ENCODE results near the gene CALM3.

The CALM3 gene

DNA sequence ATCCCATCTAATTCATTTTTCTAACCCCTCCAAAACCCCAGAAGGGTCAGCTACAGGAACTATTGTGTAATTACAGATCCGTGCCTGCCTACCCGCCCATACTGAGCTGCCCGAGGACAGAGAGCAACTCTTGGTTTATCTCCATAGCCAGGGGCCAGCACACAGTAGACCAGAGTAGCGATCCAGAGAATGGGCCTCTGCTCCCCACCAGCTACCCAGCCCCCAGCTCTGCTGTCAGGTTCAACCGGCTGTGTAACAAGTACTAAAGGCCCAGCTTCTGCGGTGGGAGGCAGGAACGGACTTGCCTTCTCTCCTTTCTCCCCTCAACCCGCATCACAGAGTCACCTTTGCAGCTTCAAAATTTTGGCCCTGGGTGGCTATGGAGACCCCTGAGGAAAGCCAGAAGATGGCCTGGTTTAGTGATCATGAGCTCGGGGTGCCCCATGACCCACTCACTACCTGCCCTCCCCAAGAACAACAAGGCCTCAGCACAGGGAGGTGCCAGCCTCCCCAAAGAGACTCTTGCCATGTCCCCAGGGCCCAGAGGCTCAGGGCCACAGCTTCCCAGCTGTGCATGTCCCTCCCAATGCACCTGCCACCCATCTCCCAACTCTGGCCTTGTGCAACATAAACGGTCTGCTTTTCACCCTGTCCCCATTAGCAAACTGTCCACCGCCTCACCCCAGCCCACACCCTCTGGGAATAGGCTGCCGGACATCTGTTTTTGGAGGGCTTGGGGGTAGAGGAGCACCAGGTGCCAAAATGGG, 5.7 kb downstream of the CALM3 start:
- Mint-ChIP-seq H3K36me3 (peaks cover 6% of the 10 kb centered on the region), H3K4me3 (no peak overlapping the region), H3K9me3 (ENCODE audit: low read depth) (no peaks in the 10 kb centered on the region), H3K27me3 (no peaks in the 10 kb centered on the region), H3K4me1 (ENCODE audit: low read depth) (peaks cover 52% of the 10 kb centered on the region), H3K27ac (peak overlapping the region; percentile 47)

- H3K27me3 Mint-ChIP-seq, result no peaks in the 10 kb centered on the region
- H3K36me3 Mint-ChIP-seq, result peaks cover 6% of the 10 kb centered on the region
- H3K27ac Mint-ChIP-seq, result peak overlapping the region; percentile 30
- H3K4me1 Mint-ChIP-seq (ENCODE audit: low read depth), result peaks cover 54% of the 10 kb centered on the region
- no peaks in the 10 kb centered on the region for H3K9me3 Mint-ChIP-seq (ENCODE audit: low read depth)
- no peak overlapping the region for H3K4me3 Mint-ChIP-seq
Observed at GRCh38 chr19:46607448-46607841, 6.3 kb downstream of the CALM3 start.

- H3K4me1 Mint-ChIP-seq (ENCODE audit: low read depth), result peaks cover 51% of the 10 kb centered on the region
- no peaks in the 10 kb centered on the region for H3K27me3 Mint-ChIP-seq
- no peaks in the 10 kb centered on the region for H3K9me3 Mint-ChIP-seq (ENCODE audit: low read depth)
- no peak overlapping the region for H3K27ac Mint-ChIP-seq
- H3K36me3 Mint-ChIP-seq, result peaks cover 6% of the 10 kb centered on the region
- no peak overlapping the region for H3K4me3 Mint-ChIP-seq
Observed at GRCh38 chr19:46608178-46608577, 7.0 kb downstream of the CALM3 start.

- Mint-ChIP-seq H3K27ac (peak overlapping the region; percentile 47), H3K4me3 (no peak overlapping the region), H3K36me3 (peaks cover 6% of the 10 kb centered on the region), H3K4me1 (ENCODE audit: low read depth) (peaks cover 49% of the 10 kb centered on the region), H3K27me3 (no peaks in the 10 kb centered on the region), H3K9me3 (ENCODE audit: low read depth) (no peaks in the 10 kb centered on the region)
Observed at GRCh38 chr19:46608581-46609345, 7.6 kb downstream of the CALM3 start.

DNA sequence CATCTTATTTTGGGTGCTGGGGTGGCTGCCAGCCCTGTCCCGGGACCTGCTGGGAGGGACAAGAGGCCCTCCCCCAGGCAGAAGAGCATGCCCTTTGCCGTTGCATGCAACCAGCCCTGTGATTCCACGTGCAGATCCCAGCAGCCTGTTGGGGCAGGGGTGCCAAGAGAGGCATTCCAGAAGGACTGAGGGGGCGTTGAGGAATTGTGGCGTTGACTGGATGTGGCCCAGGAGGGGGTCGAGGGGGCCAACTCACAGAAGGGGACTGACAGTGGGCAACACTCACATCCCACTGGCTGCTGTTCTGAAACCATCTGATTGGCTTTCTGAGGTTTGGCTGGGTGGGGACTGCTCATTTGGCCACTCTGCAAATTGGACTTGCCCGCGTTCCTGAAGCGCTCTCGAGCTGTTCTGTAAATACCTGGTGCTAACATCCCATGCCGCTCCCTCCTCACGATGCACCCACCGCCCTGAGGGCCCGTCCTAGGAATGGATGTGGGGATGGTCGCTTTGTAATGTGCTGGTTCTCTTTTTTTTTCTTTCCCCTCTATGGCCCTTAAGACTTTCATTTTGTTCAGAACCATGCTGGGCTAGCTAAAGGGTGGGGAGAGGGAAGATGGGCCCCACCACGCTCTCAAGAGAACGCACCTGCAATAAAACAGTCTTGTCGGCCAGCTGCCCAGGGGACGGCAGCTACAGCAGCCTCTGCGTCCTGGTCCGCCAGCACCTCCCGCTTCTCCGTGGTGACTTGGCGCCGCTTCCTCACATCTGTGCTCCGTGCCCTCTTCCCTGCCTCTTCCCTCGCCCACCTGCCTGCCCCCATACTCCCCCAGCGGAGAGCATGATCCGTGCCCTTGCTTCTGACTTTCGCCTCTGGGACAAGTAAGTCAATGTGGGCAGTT, 8.6 kb downstream of the CALM3 start:
- Mint-ChIP-seq H3K4me3 (no peak overlapping the region), H3K27me3 (no peaks in the 10 kb centered on the region), H3K27ac (no peak overlapping the region), H3K4me1 (ENCODE audit: low read depth) (peaks cover 57% of the 10 kb centered on the region), H3K36me3 (peaks cover 6% of the 10 kb centered on the region), H3K9me3 (ENCODE audit: low read depth) (no peaks in the 10 kb centered on the region)

DNA sequence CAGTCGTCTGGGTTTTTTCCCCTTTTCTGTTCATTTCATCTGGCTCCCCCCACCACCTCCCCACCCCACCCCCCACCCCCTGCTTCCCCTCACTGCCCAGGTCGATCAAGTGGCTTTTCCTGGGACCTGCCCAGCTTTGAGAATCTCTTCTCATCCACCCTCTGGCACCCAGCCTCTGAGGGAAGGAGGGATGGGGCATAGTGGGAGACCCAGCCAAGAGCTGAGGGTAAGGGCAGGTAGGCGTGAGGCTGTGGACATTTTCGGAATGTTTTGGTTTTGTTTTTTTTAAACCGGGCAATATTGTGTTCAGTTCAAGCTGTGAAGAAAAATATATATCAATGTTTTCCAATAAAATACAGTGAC, 9.3 kb downstream of the CALM3 start:
- H3K9me3 Mint-ChIP-seq (ENCODE audit: low read depth), result no peaks in the 10 kb centered on the region
- peak overlapping the region; percentile 39 for H3K4me3 Mint-ChIP-seq
- peak overlapping the region; percentile 85 for H3K27ac Mint-ChIP-seq
- peaks cover 57% of the 10 kb centered on the region for H3K4me1 Mint-ChIP-seq (ENCODE audit: low read depth)
- no peaks in the 10 kb centered on the region for H3K27me3 Mint-ChIP-seq
- peaks cover 6% of the 10 kb centered on the region for H3K36me3 Mint-ChIP-seq

DNA sequence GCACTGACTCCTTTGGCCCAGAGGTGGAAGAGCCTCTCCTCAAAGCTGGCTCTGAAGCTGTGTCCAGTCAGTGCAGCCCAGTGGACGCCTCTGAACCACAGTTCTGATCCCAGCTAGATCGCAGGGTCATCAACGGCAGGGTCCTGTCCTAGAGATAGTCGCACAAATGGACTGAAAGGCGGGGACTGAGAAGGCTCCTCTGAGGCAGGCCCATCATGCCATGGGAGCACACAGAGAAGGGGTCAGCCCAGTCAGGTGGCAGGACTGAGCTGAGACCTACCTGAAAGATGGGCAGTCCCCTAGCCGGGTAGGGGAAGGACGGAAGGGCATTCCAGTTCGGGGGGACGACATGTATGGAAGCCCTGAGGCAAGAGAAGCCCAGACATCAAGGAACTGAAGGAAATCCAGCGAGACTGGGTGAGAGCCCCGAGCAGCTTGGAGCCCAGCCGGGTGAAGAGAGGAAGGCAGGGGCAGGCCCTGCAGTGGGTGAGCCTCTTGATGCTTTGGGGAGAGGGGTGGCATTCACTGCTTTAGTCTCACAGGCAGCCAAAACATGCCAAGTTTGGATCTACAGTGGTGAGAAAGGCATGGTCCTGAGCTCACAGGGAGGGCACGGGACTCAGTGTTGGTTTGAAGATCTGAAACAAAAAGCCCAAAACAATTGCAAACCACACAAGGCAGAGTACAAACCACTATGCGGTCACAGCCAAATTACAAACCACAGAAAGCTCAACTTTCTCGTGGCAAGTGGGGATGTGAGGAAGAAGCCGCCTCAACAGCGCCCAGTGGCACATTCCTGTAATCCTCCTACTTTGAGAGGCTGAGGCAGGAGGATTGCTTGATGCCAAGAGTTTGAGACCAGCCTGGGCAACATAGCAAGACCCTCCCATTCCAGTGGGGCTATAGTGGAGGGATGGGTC, 10.0 kb downstream of the CALM3 start:
- Mint-ChIP-seq H3K4me1 (ENCODE audit: low read depth) (peaks cover 58% of the 10 kb centered on the region), H3K4me3 (peak overlapping the region; percentile 39), H3K9me3 (ENCODE audit: low read depth) (no peaks in the 10 kb centered on the region), H3K27ac (peak overlapping the region; percentile 85), H3K36me3 (peaks cover 6% of the 10 kb centered on the region), H3K27me3 (no peaks in the 10 kb centered on the region)

DNA sequence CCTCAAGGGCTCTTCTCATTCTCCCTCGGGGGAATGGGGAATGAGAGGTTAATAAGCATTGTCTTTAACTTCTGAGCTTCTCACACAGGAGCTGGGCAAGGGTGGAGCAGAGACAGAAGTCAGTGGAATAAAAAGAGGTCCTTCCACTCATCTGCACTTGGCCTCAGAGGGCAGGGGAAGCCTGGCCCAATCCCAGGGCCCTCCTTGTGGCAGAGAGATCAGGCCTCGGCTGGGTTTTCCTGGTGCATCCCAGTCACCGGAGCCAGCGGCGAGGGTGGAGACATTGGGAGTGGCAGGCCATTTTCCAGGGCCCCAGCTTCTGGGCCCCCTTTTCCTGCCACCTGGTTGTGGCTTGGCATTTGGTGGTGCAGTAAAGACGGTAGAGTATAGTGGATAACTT, 10.6 kb downstream of the CALM3 start:
- peaks cover 3% of the 10 kb centered on the region for H3K36me3 Mint-ChIP-seq
- peak overlapping the region; percentile 46 for H3K4me3 Mint-ChIP-seq

DNA sequence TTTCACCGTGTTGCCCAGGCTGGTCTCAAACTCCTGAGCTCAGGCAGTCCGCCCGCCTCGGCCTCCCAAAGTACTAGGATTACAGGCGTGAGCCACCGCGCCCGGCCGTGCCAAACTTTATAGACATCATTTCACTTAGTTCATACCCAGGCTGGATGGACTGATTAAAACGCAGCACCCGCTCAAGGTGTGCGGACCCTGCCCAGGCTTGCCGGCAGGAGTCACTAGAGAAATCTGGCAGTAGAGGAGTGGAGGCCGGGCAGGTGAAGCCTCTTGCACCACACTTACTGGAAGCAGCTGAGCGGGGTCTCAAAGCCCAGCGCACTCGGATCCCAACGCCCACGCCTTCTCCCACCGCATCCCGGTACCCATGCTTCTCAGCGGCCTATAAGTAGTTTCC, 12.4 kb downstream of the CALM3 start:
- Mint-ChIP-seq H3K4me3 (no peak overlapping the region), H3K27me3 (no peaks in the 10 kb centered on the region), H3K36me3 (peaks cover 3% of the 10 kb centered on the region), H3K9me3 (ENCODE audit: low read depth) (no peaks in the 10 kb centered on the region), H3K27ac (peak overlapping the region; percentile 37), H3K4me1 (ENCODE audit: low read depth) (peaks cover 66% of the 10 kb centered on the region)

More for the DNA sequence above, 10.6 kb downstream of the CALM3 start:
- H3K27ac Mint-ChIP-seq, result peak overlapping the region; percentile 85
- H3K4me1 Mint-ChIP-seq (ENCODE audit: low read depth), result peaks cover 59% of the 10 kb centered on the region
- H3K27me3 Mint-ChIP-seq, result no peaks in the 10 kb centered on the region
- no peaks in the 10 kb centered on the region for H3K9me3 Mint-ChIP-seq (ENCODE audit: low read depth)

- H3K27me3 Mint-ChIP-seq, result no peaks in the 10 kb centered on the region
- peaks cover 68% of the 10 kb centered on the region for H3K4me1 Mint-ChIP-seq (ENCODE audit: low read depth)
- no peaks in the 10 kb centered on the region for H3K9me3 Mint-ChIP-seq (ENCODE audit: low read depth)
- peaks cover under 1% of the 10 kb centered on the region for H3K36me3 Mint-ChIP-seq
- peak overlapping the region; percentile 37 for H3K27ac Mint-ChIP-seq
- peak overlapping the region; percentile 52 for H3K4me3 Mint-ChIP-seq
Observed at GRCh38 chr19:46614114-46614722, 13.1 kb downstream of the CALM3 start.

DNA sequence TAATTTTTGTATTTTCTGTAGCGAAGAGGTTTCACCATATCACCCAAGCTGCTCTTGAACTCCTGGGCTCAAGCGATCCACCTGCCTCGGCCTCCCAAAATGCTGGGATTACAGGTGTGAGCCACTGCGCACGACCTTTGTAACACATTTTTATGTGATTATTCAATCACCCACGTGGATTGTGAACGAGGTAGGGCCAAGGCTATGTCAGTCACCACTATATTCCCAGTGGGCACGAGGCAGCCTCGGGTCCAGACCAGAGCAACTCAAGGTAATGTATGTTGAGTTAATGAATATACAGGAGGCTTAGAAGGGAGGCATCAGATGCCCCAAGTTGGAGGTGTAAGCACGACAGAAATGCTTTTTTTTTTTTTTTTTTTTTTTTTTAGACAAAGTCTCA, 14.8 kb downstream of the CALM3 start:
- H3K36me3 Mint-ChIP-seq, result no peaks in the 10 kb centered on the region
- no peaks in the 10 kb centered on the region for H3K27me3 Mint-ChIP-seq
- H3K4me1 Mint-ChIP-seq (ENCODE audit: low read depth), result peaks cover 72% of the 10 kb centered on the region
- peak overlapping the region; percentile 75 for H3K27ac Mint-ChIP-seq
- no peaks in the 10 kb centered on the region for H3K9me3 Mint-ChIP-seq (ENCODE audit: low read depth)
- H3K4me3 Mint-ChIP-seq, result peak overlapping the region; percentile 58

- Mint-ChIP-seq H3K36me3 (no peaks in the 10 kb centered on the region), H3K27me3 (no peaks in the 10 kb centered on the region), H3K9me3 (ENCODE audit: low read depth) (no peaks in the 10 kb centered on the region), H3K4me3 (peak overlapping the region; percentile 86), H3K4me1 (ENCODE audit: low read depth) (peaks cover 71% of the 10 kb centered on the region), H3K27ac (peak overlapping the region; percentile 99)
Observed at GRCh38 chr19:46616631-46617322, 15.6 kb downstream of the CALM3 start.

DNA sequence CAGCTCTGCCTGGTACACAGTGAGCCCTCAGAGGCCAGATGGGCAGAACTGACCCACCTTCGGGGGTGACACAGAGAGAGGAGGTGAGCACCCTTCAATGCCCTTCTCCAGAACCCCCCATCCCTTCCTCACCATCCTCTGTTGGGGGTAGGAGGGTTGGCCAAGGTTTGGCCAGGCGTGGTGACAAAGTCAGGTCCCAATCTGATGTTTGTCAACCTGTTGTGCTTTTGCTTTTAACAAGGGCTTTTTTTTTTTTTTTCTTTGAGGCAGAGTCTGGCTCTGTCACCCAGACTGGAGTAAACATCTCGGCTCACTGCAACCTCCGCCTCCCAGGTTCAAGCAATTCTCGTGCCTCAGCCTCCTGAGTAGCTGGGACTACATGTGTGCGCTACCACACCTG, 16.5 kb downstream of the CALM3 start:
- Mint-ChIP-seq H3K9me3 (ENCODE audit: low read depth) (no peaks in the 10 kb centered on the region), H3K4me1 (ENCODE audit: low read depth) (peaks cover 71% of the 10 kb centered on the region), H3K27me3 (no peaks in the 10 kb centered on the region), H3K36me3 (no peaks in the 10 kb centered on the region), H3K27ac (peak overlapping the region; percentile 64), H3K4me3 (no peak overlapping the region)
